ENCODE measurements around the gene CDHR5. TPM values are rescaled to one million over a fixed set of nuclear protein-coding genes. Genes with fewer than 3 reads are reported as not detected.
"Not testable (repeated sequence)": the region's sequence is repeated elsewhere in the genome, so short reads cannot be mapped to it uniquely, and the experiment has no call there.

The CDHR5 gene
- polyA plus RNA-seq, 1 experiment, result not detected

- TF ChIP-seq CTCF (IDR thresholded peaks at IDR 0.05; ENCODE audit: insufficient read depth, low read depth, low read length), result no peak
- CTCF ChIA-PET, result no interaction called here
These were observed 29.1 kb upstream of the CDHR5 start for GRCh38 chr11:653837-654236.

GRCh38 chr11:653136-653535 is 28.4 kb upstream of the CDHR5 start:
- H3K27me3 ChIP-seq (ENCODE audit: control insufficient read depth, insufficient read depth, low read length); DNase-seq (ENCODE audit: low read depth); H3K4me3 ChIP-seq (ENCODE audit: low read depth, low read length); POLR2A ChIA-PET: not testable (repeated sequence)
- CTCF ChIA-PET, result interaction anchor here (0.7 kb wide), 1 partner anchor 70 kb away, joined by 4 read pairs; no protein-coding TSS in a partner anchor
- peaks cover 12% of the 10 kb centered on the region for H3K36me3 ChIP-seq (ENCODE audit: control insufficient read depth, insufficient read depth, low read length)

More at GRCh38 chr11:653837-654236, 29.1 kb upstream of the CDHR5 start:
- H3K36me3 ChIP-seq (ENCODE audit: control insufficient read depth, insufficient read depth, low read length), result peaks cover 14% of the 10 kb centered on the region
- POLR2A ChIA-PET, result no interaction called here
- H3K27me3 ChIP-seq (ENCODE audit: control insufficient read depth, insufficient read depth, low read length), result no peaks in the 10 kb centered on the region
- H3K4me3 ChIP-seq (ENCODE audit: low read depth, low read length), result no peak overlapping the region
- DNase-seq (ENCODE audit: low read depth), result no peak

GRCh38 chr11:650482-650881 is 25.7 kb upstream of the CDHR5 start:
- Histone ChIP-seq H3K36me3 (ENCODE audit: control insufficient read depth, insufficient read depth, low read length) (peaks cover 7% of the 10 kb centered on the region), H3K4me3 (ENCODE audit: low read depth, low read length) (no peak overlapping the region), H3K27me3 (ENCODE audit: control insufficient read depth, insufficient read depth, low read length) (no peaks in the 10 kb centered on the region)
- TF ChIP-seq CTCF (IDR thresholded peaks at IDR 0.05; ENCODE audit: insufficient read depth, low read depth, low read length), result no peak
- DNase-seq (ENCODE audit: low read depth), result no peak
- ChIA-PET POLR2A (no interaction called here), CTCF (interaction anchor here (0.6 to 1.3 kb wide), 2 partner anchors 12 to 52 kb away, joined by 3 to 8 read pairs; no protein-coding TSS in a partner anchor)

- DNase-seq (ENCODE audit: low read depth); H3K36me3 ChIP-seq (ENCODE audit: control insufficient read depth, insufficient read depth, low read length); H3K4me3 ChIP-seq (ENCODE audit: low read depth, low read length); POLR2A ChIA-PET; H3K27me3 ChIP-seq (ENCODE audit: control insufficient read depth, insufficient read depth, low read length): not testable (repeated sequence)
- CTCF ChIA-PET, result interaction anchor here (1.4 kb wide), 1 partner anchor 8 kb away, joined by 5 read pairs; no protein-coding TSS in a partner anchor
These were observed 23.0 kb upstream of the CDHR5 start for GRCh38 chr11:647672-648158.

- ChIA-PET CTCF (interaction anchor here (0.6 to 0.8 kb wide), 2 partner anchors 81 to 1200 kb away, joined by 3 to 6 read pairs; no protein-coding TSS in a partner anchor), POLR2A (no interaction called here)
- no peak for TF ChIP-seq CTCF (IDR thresholded peaks at IDR 0.05; ENCODE audit: insufficient read depth, low read depth, low read length)
These were observed 21.5 kb upstream of the CDHR5 start for GRCh38 chr11:646214-646613.

GRCh38 chr11:645536-645935 is 20.8 kb upstream of the CDHR5 start:
- Histone ChIP-seq H3K36me3 (ENCODE audit: control insufficient read depth, insufficient read depth, low read length) (peaks cover 10% of the 10 kb centered on the region), H3K4me3 (ENCODE audit: low read depth, low read length) (no peak overlapping the region), H3K27me3 (ENCODE audit: control insufficient read depth, insufficient read depth, low read length) (no peaks in the 10 kb centered on the region)
- CTCF ChIA-PET, result interaction anchor here (1.0 kb wide), 1 partner anchor 17 kb away, joined by 4 read pairs; no protein-coding TSS in a partner anchor
- no peak for DNase-seq (ENCODE audit: low read depth)
- POLR2A ChIA-PET, result no interaction called here
- no peak for TF ChIP-seq CTCF (IDR thresholded peaks at IDR 0.05; ENCODE audit: insufficient read depth, low read depth, low read length)

More at GRCh38 chr11:646214-646613, 21.5 kb upstream of the CDHR5 start:
- H3K36me3 ChIP-seq (ENCODE audit: control insufficient read depth, insufficient read depth, low read length), result peaks cover 8% of the 10 kb centered on the region
- DNase-seq (ENCODE audit: low read depth), result no peak
- H3K4me3 ChIP-seq (ENCODE audit: low read depth, low read length), result no peak overlapping the region
- no peaks in the 10 kb centered on the region for H3K27me3 ChIP-seq (ENCODE audit: control insufficient read depth, insufficient read depth, low read length)
